OCI-LY1 (cell line): Measurements from ENCODE around the gene ZBTB48.
A peak's percentile ranks its signal among the peaks of the same experiment; 100 is the strongest.

Experiments used
- H2AFZ ChIP-seq: fragments of 200-600 bp; sonication (generic), shearing (Covaris generic); 2 replicates; pipeline ENCODE4 v1.6.0; 2014; ENCODE audit warnings: antibody characterized with exemption, mild to moderate bottlenecking, low read length
- H3F3A ChIP-seq: fragments of 200-600 bp; sonication (generic), shearing (Covaris generic); 2 replicates; pipeline ENCODE4 v1.6.0; 2014; ENCODE audit warnings: mild to moderate bottlenecking, antibody characterized with exemption, low read length, moderate library complexity; ENCODE audit not compliant: insufficient read depth
- H3K27ac ChIP-seq: fragments of 200-600 bp; sonication (generic); 2 replicates; pipeline ENCODE4 v1.5.1; 2014; ENCODE audit warnings: low read length, mixed run types, mild to moderate bottlenecking, low read depth; ENCODE audit not compliant: poor library complexity, severe bottlenecking
- H3K27me3 ChIP-seq: fragments of 200-600 bp; sonication (generic); 2 replicates; pipeline ENCODE4 v1.6.0; 2014; ENCODE audit warnings: antibody characterized with exemption, mild to moderate bottlenecking, low read length, moderate library complexity; ENCODE audit not compliant: insufficient read depth
- H3K36me3 ChIP-seq: fragments of 200-600 bp; sonication (generic); 2 replicates; pipeline ENCODE4 v1.6.1; 2014; ENCODE audit warnings: mild to moderate bottlenecking, antibody characterized with exemption, low read length, moderate library complexity, mixed read lengths; ENCODE audit not compliant: insufficient read depth
- H3K4me1 ChIP-seq: fragments of 200-600 bp; sonication (generic); 2 replicates; pipeline ENCODE4 v1.5.1; 2014; ENCODE audit warnings: mild to moderate bottlenecking, low read length, moderate library complexity; ENCODE audit not compliant: insufficient read depth, severe bottlenecking
- H3K4me2 ChIP-seq: fragments of 200-600 bp; sonication (generic), shearing (Covaris generic); 2 replicates; pipeline ENCODE4 v1.6.1; 2014; ENCODE audit warnings: low read length
- H3K4me3 ChIP-seq: fragments of 200-600 bp; sonication (generic); 2 replicates; pipeline ENCODE4 v1.5.1; 2014; ENCODE audit warnings: low read length, low read depth, mild to moderate bottlenecking, mixed read lengths; ENCODE audit not compliant: poor library complexity, severe bottlenecking
- H3K79me2 ChIP-seq: fragments of 200-600 bp; shearing (Covaris generic); 2 replicates; pipeline ENCODE4 v1.6.1; 2016; ENCODE audit warnings: mixed run types, low read length, mixed read lengths; ENCODE audit not compliant: insufficient read depth
- H3K9ac ChIP-seq: fragments of 200-600 bp; sonication (generic), shearing (Covaris generic); 2 replicates; pipeline ENCODE4 v1.6.1; 2014; ENCODE audit warnings: mild to moderate bottlenecking, low read length, mixed read lengths
- H3K9me2 ChIP-seq: fragments of 200-600 bp; sonication (generic), shearing (Covaris generic); 2 replicates; pipeline ENCODE4 v1.6.1; 2014; ENCODE audit warnings: low read depth, mild to moderate bottlenecking, low read length, mixed read lengths
- H3K9me3 ChIP-seq: fragments of 200-600 bp; shearing (Covaris generic); 2 replicates; pipeline ENCODE4 v1.6.1; 2014; ENCODE audit warnings: low read length, mixed read lengths
- H4K20me1 ChIP-seq: fragments of 200-600 bp; sonication (generic), shearing (Covaris generic); 2 replicates; pipeline ENCODE4 v1.6.0; 2016; ENCODE audit warnings: mild to moderate bottlenecking, low read length; ENCODE audit not compliant: insufficient read depth
- EZH2 ChIP-seq: fragments of 200-600 bp; sonication (generic), shearing (Covaris generic); IDR thresholded peaks from 2 replicates; pipeline ENCODE4 v1.8.0; 2017; ENCODE audit warnings: borderline replicate concordance, mixed run types, mild to moderate bottlenecking, antibody characterized with exemption, low read length, moderate library complexity, mixed read lengths
- TF ChIP-seq, protein P1 (sequence below): fragments of 200-600 bp; sonication (generic), shearing (Covaris generic); IDR thresholded peaks from 2 replicates; pipeline ENCODE4 v1.5.1; 2017; ENCODE audit warnings: mild to moderate bottlenecking, antibody characterized with exemption, low read length, moderate library complexity, mixed read lengths

The ZBTB48 gene

GRCh38 chr1:6603238-6603914 is 23.6 kb downstream of the ZBTB48 start:
- Histone ChIP-seq H3K36me3 (peaks cover 20% of the 10 kb centered on the region), H3K9me3 (no peaks in the 10 kb centered on the region), H3K79me2 (peaks cover 27% of the 10 kb centered on the region), H3K4me1 (peaks cover 38% of the 10 kb centered on the region), H3K4me3 (peak overlapping the region; percentile 78), H3K9ac (peak overlapping the region; percentile 95), H3K4me2 (peak overlapping the region; percentile 99), H3K27me3 (no peaks in the 10 kb centered on the region), H3K9me2 (no peaks in the 10 kb centered on the region), H3K27ac (peak overlapping the region; percentile 90), H3F3A (no peaks in the 10 kb centered on the region), H4K20me1 (no peaks in the 10 kb centered on the region), H2AFZ (peak overlapping the region; percentile 25; the same call in 1 of the 2 replicates)
- TF ChIP-seq, protein P1, sequence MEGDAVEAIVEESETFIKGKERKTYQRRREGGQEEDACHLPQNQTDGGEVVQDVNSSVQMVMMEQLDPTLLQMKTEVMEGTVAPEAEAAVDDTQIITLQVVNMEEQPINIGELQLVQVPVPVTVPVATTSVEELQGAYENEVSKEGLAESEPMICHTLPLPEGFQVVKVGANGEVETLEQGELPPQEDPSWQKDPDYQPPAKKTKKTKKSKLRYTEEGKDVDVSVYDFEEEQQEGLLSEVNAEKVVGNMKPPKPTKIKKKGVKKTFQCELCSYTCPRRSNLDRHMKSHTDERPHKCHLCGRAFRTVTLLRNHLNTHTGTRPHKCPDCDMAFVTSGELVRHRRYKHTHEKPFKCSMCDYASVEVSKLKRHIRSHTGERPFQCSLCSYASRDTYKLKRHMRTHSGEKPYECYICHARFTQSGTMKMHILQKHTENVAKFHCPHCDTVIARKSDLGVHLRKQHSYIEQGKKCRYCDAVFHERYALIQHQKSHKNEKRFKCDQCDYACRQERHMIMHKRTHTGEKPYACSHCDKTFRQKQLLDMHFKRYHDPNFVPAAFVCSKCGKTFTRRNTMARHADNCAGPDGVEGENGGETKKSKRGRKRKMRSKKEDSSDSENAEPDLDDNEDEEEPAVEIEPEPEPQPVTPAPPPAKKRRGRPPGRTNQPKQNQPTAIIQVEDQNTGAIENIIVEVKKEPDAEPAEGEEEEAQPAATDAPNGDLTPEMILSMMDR, result no peak
- TF ChIP-seq EZH2, result no peak

DNA sequence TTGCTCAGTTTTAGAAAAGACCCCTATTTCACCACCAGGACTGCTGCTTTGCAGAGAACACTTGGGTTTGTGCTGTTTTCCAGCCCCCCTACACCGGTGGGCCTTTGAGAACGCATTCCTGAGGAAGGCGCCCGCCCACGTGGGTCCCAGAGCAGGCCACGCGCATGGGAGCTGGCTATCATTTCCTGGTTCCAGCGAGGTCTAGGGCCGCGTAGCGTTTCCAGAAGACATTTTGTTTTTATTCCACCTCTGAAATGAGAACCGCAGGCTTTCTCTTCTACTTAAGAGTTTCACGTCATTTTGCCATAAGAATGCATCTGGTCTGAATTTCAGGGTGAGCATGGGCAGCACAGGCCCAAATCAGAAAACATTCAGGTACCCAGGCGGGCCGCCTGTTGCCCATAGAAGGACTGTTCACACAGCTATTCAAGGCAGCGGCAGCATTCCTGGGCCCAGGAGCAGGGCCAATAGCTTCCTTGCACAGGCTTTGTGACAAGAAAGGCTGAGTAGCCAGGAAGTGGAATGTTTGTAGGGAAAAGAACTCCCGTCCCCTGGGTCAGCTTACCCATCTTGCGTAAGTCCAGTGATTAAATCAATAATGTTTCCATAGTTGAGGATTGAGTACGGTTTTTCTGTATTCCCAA is 24.2 kb downstream of the ZBTB48 start:
- peaks cover 32% of the 10 kb centered on the region for H3K4me1 ChIP-seq
- H3K9me3 ChIP-seq, result no peaks in the 10 kb centered on the region
- peak overlapping the region; percentile 78 for H3K4me3 ChIP-seq
- peak overlapping the region; percentile 99 for H3K4me2 ChIP-seq
- peak overlapping the region; percentile 90 for H3K27ac ChIP-seq
- H3K36me3 ChIP-seq, result peaks cover 15% of the 10 kb centered on the region
- H4K20me1 ChIP-seq, result no peaks in the 10 kb centered on the region
- peak overlapping the region; percentile 95 for H3K9ac ChIP-seq
- H3K27me3 ChIP-seq, result no peaks in the 10 kb centered on the region
- H2AFZ ChIP-seq, result peak overlapping the region; percentile 25
- H3K79me2 ChIP-seq, result peaks cover 25% of the 10 kb centered on the region
- H3F3A ChIP-seq, result no peaks in the 10 kb centered on the region
- no peaks in the 10 kb centered on the region for H3K9me2 ChIP-seq
- no peak for TF ChIP-seq EZH2
- TF ChIP-seq, protein P1, result no peak

DNA sequence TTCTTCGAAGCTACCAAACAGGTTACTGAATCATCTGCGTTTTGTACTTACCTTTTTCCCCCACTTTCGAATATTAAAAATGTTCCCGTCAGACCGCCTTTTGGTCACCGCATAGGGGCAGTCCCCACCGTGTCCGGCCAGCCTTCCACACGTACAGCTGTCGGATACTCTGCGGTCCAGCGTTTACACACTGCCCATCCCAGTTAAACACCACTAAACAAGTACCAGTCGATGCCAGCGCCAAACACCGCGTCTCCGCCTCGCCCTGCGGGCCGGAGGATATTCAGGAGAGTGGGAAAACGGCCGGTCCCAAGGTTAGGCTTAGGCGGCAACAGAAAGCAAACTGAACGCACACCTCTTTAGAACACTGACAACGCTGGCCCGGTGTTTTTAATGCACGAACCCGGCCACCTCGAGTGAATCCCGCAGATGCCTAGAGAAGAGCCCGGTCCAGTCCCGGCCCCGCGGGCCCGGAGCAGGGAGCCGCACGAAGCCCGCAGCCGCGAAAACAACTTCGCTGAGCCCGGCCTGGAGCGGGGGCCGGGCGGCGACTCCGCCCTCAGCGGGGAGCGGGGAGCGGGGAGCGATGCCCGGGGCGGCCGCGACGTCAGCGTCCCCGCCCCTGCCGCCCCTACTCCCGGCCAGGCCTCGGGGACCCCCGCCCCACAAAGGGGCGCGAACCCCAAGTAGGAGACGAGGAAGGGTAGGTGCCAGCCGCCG is 33.0 kb downstream of the ZBTB48 start:
- no peaks in the 10 kb centered on the region for H3K9me2 ChIP-seq
- H2AFZ ChIP-seq, result no peak overlapping the region
- peak overlapping the region; percentile 99 for H3K4me3 ChIP-seq
- H3K27me3 ChIP-seq, result no peaks in the 10 kb centered on the region
- H3K4me1 ChIP-seq, result peaks cover 33% of the 10 kb centered on the region
- no peak for TF ChIP-seq EZH2
- TF ChIP-seq, protein P1, result peak; percentile 7; the same call in 1 of the 2 replicates
- H3K9ac ChIP-seq, result peak overlapping the region; percentile 76
- peaks cover 5% of the 10 kb centered on the region; the same call in 1 of the 2 replicates for H3F3A ChIP-seq
- peaks cover 14% of the 10 kb centered on the region; the same call in 1 of the 2 replicates for H3K36me3 ChIP-seq
- H3K9me3 ChIP-seq, result no peaks in the 10 kb centered on the region
- no peaks in the 10 kb centered on the region for H4K20me1 ChIP-seq
- H3K79me2 ChIP-seq, result peaks cover 20% of the 10 kb centered on the region
- peak overlapping the region; percentile 40 for H3K27ac ChIP-seq
- peak overlapping the region; percentile 99 for H3K4me2 ChIP-seq
